ENCODE data around the gene PPP1R9A.

- TF ChIP-seq, protein P1, sequence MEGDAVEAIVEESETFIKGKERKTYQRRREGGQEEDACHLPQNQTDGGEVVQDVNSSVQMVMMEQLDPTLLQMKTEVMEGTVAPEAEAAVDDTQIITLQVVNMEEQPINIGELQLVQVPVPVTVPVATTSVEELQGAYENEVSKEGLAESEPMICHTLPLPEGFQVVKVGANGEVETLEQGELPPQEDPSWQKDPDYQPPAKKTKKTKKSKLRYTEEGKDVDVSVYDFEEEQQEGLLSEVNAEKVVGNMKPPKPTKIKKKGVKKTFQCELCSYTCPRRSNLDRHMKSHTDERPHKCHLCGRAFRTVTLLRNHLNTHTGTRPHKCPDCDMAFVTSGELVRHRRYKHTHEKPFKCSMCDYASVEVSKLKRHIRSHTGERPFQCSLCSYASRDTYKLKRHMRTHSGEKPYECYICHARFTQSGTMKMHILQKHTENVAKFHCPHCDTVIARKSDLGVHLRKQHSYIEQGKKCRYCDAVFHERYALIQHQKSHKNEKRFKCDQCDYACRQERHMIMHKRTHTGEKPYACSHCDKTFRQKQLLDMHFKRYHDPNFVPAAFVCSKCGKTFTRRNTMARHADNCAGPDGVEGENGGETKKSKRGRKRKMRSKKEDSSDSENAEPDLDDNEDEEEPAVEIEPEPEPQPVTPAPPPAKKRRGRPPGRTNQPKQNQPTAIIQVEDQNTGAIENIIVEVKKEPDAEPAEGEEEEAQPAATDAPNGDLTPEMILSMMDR (IDR thresholded peaks at IDR 0.05) = no peak
- no peak for TF ChIP-seq POLR2A (IDR thresholded peaks at IDR 0.05)
These were observed 389.6 kb downstream of the PPP1R9A start for GRCh38 chr7:95297041-95297440.

All from Peyer's patch (tissue), 4 donors.